HG03469 (cell line): Measurements from ENCODE around the gene TGOLN2.

Experiments
- ATAC-seq: cut with Tn5 transposase; IDR thresholded peaks from one replicate; pipeline ENCODE4 v1.9.1; 2021; ENCODE audit warnings: mild to moderate bottlenecking, moderate library complexity, moderate number of reproducible peaks; ENCODE audit not compliant: unreplicated experiment

The TGOLN2 gene

DNA sequence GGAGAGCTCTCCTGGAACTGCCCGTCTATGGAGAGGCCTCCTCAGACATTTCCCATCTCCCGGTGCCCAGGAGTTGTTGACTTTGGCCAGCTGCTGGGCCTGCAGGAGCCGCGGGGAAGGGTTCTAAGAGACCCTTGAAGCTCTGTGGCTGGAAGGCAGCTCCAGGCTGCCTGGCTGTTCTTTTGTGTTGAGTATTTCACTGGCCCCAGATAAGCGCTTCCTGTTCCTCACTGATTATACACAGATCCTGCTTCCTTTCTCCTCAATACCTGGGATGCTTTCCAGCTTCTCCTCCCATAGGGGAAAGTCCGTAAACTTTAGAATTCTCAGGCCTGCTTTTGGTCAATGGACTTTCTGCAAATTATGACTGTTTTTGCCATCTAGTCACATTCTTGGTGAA, 57.8 kb downstream of the TGOLN2 start:
- no peak for ATAC-seq
